Activated naive CD8-positive, alpha-beta T cell treated with anti-CD3 and anti-CD28 coated beads, Interleukin-2, amount 50 U/mL, for 24 hours (primary cell): ENCODE measurements around the gene SEMA6D.

Experiments
- ATAC-seq: fragments of 150-1000 bp; cut with Tn5 transposase; one replicate; pipeline ENCODE4 v1.10.0; 2021
- DNase-seq: peaks from one replicate; pipeline ENCODE4 v3.0.0; 2021
- H3K27ac Mint-ChIP-seq: one replicate; pipeline ENCODE4 v1.8.0; 2021; ENCODE audit warnings: mild to moderate bottlenecking, mixed read lengths
- H3K27me3 Mint-ChIP-seq: one replicate; pipeline ENCODE4 v1.8.0; 2021; ENCODE audit warnings: mixed read lengths
- H3K36me3 Mint-ChIP-seq: one replicate; pipeline ENCODE4 v1.8.0; 2021; ENCODE audit warnings: low read depth, mixed read lengths
- H3K4me1 Mint-ChIP-seq: one replicate; pipeline ENCODE4 v1.8.0; 2021; ENCODE audit warnings: mixed read lengths
- H3K4me3 Mint-ChIP-seq: one replicate; pipeline ENCODE4 v1.8.0; 2021; ENCODE audit warnings: mild to moderate bottlenecking, moderate library complexity, mixed read lengths
- H3K9me3 Mint-ChIP-seq: one replicate; pipeline ENCODE4 v1.8.0; 2021; ENCODE audit warnings: mixed read lengths

SEMA6D gene

GRCh38 chr15:47744496-47744895 is 27.2 kb downstream of the SEMA6D start:
- DNase-seq (no peak), ATAC-seq (no peak)
- Mint-ChIP-seq H3K9me3 (no peaks in the 10 kb centered on the region), H3K4me3 (no peak overlapping the region), H3K4me1 (no peaks in the 10 kb centered on the region), H3K27ac (no peak overlapping the region), H3K27me3 (no peaks in the 10 kb centered on the region), H3K36me3 (no peaks in the 10 kb centered on the region)

GRCh38 chr15:47744973-47745372 is 27.7 kb downstream of the SEMA6D start:
- H3K4me1 Mint-ChIP-seq, result no peaks in the 10 kb centered on the region
- no peaks in the 10 kb centered on the region for H3K27me3 Mint-ChIP-seq
- no peak overlapping the region for H3K4me3 Mint-ChIP-seq
- no peak overlapping the region for H3K27ac Mint-ChIP-seq
- H3K36me3 Mint-ChIP-seq, result no peaks in the 10 kb centered on the region
- no peaks in the 10 kb centered on the region for H3K9me3 Mint-ChIP-seq
- ATAC-seq (no peak), DNase-seq (no peak)

- Mint-ChIP-seq H3K4me3 (no peak overlapping the region), H3K36me3 (no peaks in the 10 kb centered on the region), H3K9me3 (no peaks in the 10 kb centered on the region), H3K27ac (no peak overlapping the region), H3K4me1 (no peaks in the 10 kb centered on the region), H3K27me3 (no peaks in the 10 kb centered on the region)
- ATAC-seq (no peak), DNase-seq (no peak)
Measured at GRCh38 chr15:47746516-47746915, 29.2 kb downstream of the SEMA6D start.

GRCh38 chr15:47750030-47750739 is 32.9 kb downstream of the SEMA6D start:
- Mint-ChIP-seq H3K9me3 (peaks cover 11% of the 10 kb centered on the region), H3K4me3 (no peak overlapping the region), H3K27ac (no peak overlapping the region), H3K4me1 (no peaks in the 10 kb centered on the region), H3K27me3 (no peaks in the 10 kb centered on the region), H3K36me3 (no peaks in the 10 kb centered on the region)
- no peak for DNase-seq
- no peak for ATAC-seq

GRCh38 chr15:47750740-47751262 is 33.5 kb downstream of the SEMA6D start:
- peaks cover 11% of the 10 kb centered on the region for H3K9me3 Mint-ChIP-seq
- H3K27ac Mint-ChIP-seq, result no peak overlapping the region
- no peak for ATAC-seq
- no peaks in the 10 kb centered on the region for H3K27me3 Mint-ChIP-seq
- H3K36me3 Mint-ChIP-seq, result no peaks in the 10 kb centered on the region
- no peak overlapping the region for H3K4me3 Mint-ChIP-seq
- DNase-seq, result no peak
- no peaks in the 10 kb centered on the region for H3K4me1 Mint-ChIP-seq

GRCh38 chr15:47753591-47753990 is 36.3 kb downstream of the SEMA6D start:
- Mint-ChIP-seq H3K27ac (no peak overlapping the region), H3K4me1 (no peaks in the 10 kb centered on the region), H3K9me3 (peaks cover 11% of the 10 kb centered on the region), H3K4me3 (no peak overlapping the region), H3K36me3 (no peaks in the 10 kb centered on the region), H3K27me3 (no peaks in the 10 kb centered on the region)
- DNase-seq, result no peak
- ATAC-seq, result no peak

GRCh38 chr15:47754312-47754711 is 37.0 kb downstream of the SEMA6D start:
- H3K9me3 Mint-ChIP-seq, result peaks cover 11% of the 10 kb centered on the region
- H3K27ac Mint-ChIP-seq, result no peak overlapping the region
- H3K27me3 Mint-ChIP-seq, result no peaks in the 10 kb centered on the region

GRCh38 chr15:47755941-47756340 is 38.6 kb downstream of the SEMA6D start:
- no peak overlapping the region for H3K4me3 Mint-ChIP-seq
- ATAC-seq, result no peak
- no peaks in the 10 kb centered on the region for H3K36me3 Mint-ChIP-seq
- no peak for DNase-seq
- peaks cover 11% of the 10 kb centered on the region for H3K9me3 Mint-ChIP-seq
- no peaks in the 10 kb centered on the region for H3K27me3 Mint-ChIP-seq
- H3K4me1 Mint-ChIP-seq, result no peaks in the 10 kb centered on the region
- H3K27ac Mint-ChIP-seq, result no peak overlapping the region

More at GRCh38 chr15:47754312-47754711, 37.0 kb downstream of the SEMA6D start:
- Mint-ChIP-seq H3K36me3 (no peaks in the 10 kb centered on the region), H3K4me1 (no peaks in the 10 kb centered on the region), H3K4me3 (no peak overlapping the region)
- no peak for ATAC-seq
- DNase-seq, result no peak

- Mint-ChIP-seq H3K27me3 (no peaks in the 10 kb centered on the region), H3K27ac (no peak overlapping the region), H3K4me1 (no peaks in the 10 kb centered on the region), H3K4me3 (no peak overlapping the region), H3K36me3 (no peaks in the 10 kb centered on the region), H3K9me3 (peaks cover 11% of the 10 kb centered on the region)
- ATAC-seq (no peak), DNase-seq (no peak)
Measured at GRCh38 chr15:47756872-47757271, 39.6 kb downstream of the SEMA6D start.

- no peaks in the 10 kb centered on the region for H3K36me3 Mint-ChIP-seq
- no peak overlapping the region for H3K4me3 Mint-ChIP-seq
- DNase-seq (no peak), ATAC-seq (no peak)
- no peak overlapping the region for H3K27ac Mint-ChIP-seq
- no peaks in the 10 kb centered on the region for H3K4me1 Mint-ChIP-seq
- H3K27me3 Mint-ChIP-seq, result no peaks in the 10 kb centered on the region
- peaks cover 14% of the 10 kb centered on the region for H3K9me3 Mint-ChIP-seq
Measured at GRCh38 chr15:47757331-47757730, 40.0 kb downstream of the SEMA6D start.

GRCh38 chr15:47762621-47763020 is 45.3 kb downstream of the SEMA6D start:
- peaks cover 4% of the 10 kb centered on the region for H3K9me3 Mint-ChIP-seq
- no peak overlapping the region for H3K4me3 Mint-ChIP-seq
- DNase-seq (no peak), ATAC-seq (no peak)
- H3K36me3 Mint-ChIP-seq, result no peaks in the 10 kb centered on the region
- no peaks in the 10 kb centered on the region for H3K4me1 Mint-ChIP-seq
- H3K27me3 Mint-ChIP-seq, result no peaks in the 10 kb centered on the region
- no peak overlapping the region for H3K27ac Mint-ChIP-seq

- no peak for ATAC-seq
- DNase-seq, result no peak
- Mint-ChIP-seq H3K27me3 (no peaks in the 10 kb centered on the region), H3K4me1 (no peaks in the 10 kb centered on the region), H3K4me3 (no peak overlapping the region), H3K27ac (no peak overlapping the region), H3K9me3 (peaks cover 4% of the 10 kb centered on the region), H3K36me3 (no peaks in the 10 kb centered on the region)
Measured at GRCh38 chr15:47764666-47765065, 47.4 kb downstream of the SEMA6D start.

- H3K9me3 Mint-ChIP-seq, result peaks cover 10% of the 10 kb centered on the region
- H3K4me3 Mint-ChIP-seq, result no peak overlapping the region
- DNase-seq (no peak), ATAC-seq (no peak)
- no peaks in the 10 kb centered on the region for H3K36me3 Mint-ChIP-seq
- no peak overlapping the region for H3K27ac Mint-ChIP-seq
- no peaks in the 10 kb centered on the region for H3K4me1 Mint-ChIP-seq
- H3K27me3 Mint-ChIP-seq, result no peaks in the 10 kb centered on the region
Measured at GRCh38 chr15:47766406-47766805, 49.1 kb downstream of the SEMA6D start.

- H3K4me1 Mint-ChIP-seq, result no peaks in the 10 kb centered on the region
- no peak for ATAC-seq
Measured at GRCh38 chr15:47767035-47767434, 49.7 kb downstream of the SEMA6D start.

GRCh38 chr15:47768735-47769134 is 51.4 kb downstream of the SEMA6D start:
- DNase-seq, result no peak
- Mint-ChIP-seq H3K27me3 (no peaks in the 10 kb centered on the region), H3K4me3 (no peak overlapping the region), H3K36me3 (no peaks in the 10 kb centered on the region), H3K27ac (no peak overlapping the region), H3K9me3 (peaks cover 6% of the 10 kb centered on the region), H3K4me1 (no peaks in the 10 kb centered on the region)
- no peak for ATAC-seq

More at GRCh38 chr15:47767035-47767434, 49.7 kb downstream of the SEMA6D start:
- Mint-ChIP-seq H3K27me3 (no peaks in the 10 kb centered on the region), H3K36me3 (no peaks in the 10 kb centered on the region), H3K27ac (no peak overlapping the region), H3K9me3 (peaks cover 10% of the 10 kb centered on the region), H3K4me3 (no peak overlapping the region)
- DNase-seq, result no peak
